Measurements from ENCODE around the gene C1QL4.
A peak's percentile ranks its signal among the peaks of the same experiment; 100 is the strongest.

The C1QL4 gene

DNA sequence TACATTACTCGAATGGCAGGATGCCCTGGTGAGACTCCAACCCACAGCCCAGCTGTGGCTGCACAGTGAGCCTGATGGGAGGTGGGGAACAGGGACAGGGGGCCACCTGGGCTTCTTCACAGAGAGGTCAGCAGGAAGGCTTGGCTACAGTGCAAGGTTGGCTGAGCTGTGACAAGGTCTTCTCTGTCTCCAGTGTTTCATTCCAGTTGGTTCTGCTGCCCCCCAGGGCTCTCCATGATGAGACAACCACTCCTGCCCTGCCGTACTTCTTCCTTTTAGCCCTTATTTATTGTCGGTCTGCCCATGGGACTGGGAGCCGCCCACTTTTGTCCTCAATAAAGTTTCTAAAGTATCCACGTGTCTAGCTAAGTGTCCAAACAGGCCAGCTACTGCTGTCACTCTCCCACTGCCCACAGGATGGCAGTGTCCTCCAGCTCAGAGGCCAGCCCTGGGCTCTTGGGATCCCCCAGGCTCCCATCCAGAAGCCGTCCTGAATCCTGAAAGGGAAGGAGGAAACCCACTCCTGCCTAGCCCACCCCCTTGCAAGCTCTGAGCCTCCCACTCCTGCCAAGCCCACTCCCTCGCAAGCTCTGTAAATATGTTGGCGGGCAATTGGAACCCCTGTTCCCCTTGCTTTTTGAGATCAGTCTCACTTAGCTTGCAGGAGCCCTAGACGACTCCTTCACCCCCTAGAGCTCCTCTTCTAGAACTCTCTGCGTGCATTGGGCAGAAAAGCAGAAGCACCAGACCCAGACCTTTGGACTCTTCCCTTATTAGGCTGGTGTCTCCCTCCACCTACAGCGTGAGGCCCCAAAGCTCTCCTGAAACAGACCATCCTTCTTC is 5.4 kb downstream of the C1QL4 start:
- TF ChIP-seq GATA2 (IDR thresholded peaks at IDR 0.05; ENCODE audit: low read depth, low read length) (no peak), GATA3 (IDR thresholded peaks at IDR 0.05; ENCODE audit: low read depth, low read length) (no peak)

DNA sequence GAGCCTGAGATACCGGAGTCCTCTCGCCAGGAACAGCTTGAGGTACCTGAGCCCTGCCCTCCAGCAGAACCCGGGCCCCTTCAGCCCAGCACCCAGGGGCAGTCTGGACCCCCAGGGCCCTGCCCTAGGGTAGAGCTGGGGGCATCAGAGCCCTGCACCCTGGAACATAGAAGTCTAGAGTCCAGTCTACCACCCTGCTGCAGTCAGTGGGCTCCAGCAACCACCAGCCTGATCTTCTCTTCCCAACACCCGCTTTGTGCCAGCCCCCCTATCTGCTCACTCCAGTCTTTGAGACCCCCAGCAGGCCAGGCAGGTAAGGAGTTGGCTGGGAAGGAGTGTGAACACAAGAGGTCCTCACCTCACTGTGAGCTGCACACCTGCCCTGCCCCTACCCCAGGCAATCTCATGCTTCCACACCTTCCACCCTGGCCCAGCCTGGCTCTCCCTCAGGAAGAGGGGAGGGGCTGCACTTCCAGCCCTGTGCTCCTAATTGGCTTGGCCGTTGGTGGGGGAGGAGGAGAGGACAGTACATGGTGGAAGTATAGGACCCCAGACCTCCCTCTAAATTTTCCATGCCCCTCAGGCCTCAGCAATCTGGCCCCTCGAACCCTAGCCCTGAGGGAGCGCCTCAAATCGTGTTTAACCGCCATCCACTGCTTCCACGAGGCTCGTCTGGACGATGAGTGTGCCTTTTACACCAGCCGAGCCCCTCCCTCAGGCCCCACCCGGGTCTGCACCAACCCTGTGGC is 6.2 kb downstream of the C1QL4 start:
- no peak for TF ChIP-seq GATA3 (IDR thresholded peaks at IDR 0.05; ENCODE audit: low read depth, low read length)
- no peak for TF ChIP-seq GATA2 (IDR thresholded peaks at IDR 0.05; ENCODE audit: low read depth, low read length)

DNA sequence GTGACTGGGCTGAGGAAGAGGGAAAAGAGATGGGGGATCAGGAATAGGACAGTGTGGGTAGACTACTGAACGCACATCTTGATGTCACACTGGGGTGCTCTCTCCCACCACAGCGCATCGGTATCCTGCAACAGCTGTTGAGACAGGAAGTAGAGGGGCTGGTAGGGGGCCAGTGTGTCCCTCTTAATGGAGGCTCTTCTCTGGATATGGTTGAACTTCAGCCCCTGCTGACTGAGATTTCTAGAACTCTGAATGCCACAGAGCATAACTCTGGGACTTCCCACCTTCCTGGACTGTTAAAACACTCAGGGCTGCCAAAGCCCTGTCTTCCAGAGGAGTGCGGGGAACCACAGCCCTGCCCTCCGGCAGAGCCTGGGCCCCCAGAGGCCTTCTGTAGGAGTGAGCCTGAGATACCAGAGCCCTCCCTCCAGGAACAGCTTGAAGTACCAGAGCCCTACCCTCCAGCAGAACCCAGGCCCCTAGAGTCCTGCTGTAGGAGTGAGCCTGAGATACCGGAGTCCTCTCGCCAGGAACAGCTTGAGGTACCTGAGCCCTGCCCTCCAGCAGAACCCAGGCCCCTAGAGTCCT is 6.9 kb downstream of the C1QL4 start:
- TF ChIP-seq GATA3 (IDR thresholded peaks at IDR 0.05; ENCODE audit: low read depth, low read length) (no peak), GATA2 (IDR thresholded peaks at IDR 0.05; ENCODE audit: low read depth, low read length) (no peak)

GRCh38 chr12:49328816-49329215 is 8.2 kb downstream of the C1QL4 start:
- TF ChIP-seq GATA2 (IDR thresholded peaks at IDR 0.05; ENCODE audit: low read depth, low read length): no peak
- TF ChIP-seq GATA3 (IDR thresholded peaks at IDR 0.05; ENCODE audit: low read depth, low read length): no peak

DNA sequence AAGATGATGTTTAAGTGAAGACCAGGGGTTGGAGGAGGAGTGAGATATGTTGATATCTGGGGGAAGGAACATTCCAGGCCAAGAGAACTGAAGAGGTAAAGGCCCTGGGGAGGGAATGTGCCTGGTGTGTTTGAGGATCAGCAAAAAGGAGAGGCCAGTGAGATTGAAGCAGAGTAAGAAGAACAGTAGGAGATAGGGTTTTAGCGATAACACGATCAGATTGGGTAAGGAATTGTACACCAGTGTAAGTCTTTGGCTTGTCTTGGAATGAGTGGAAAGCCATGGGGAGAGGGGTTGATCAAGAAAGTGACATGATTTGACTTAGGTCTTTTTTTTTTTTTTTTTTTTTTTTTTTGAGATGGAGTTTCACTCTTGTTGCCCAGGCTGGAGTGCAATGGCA is 9.1 kb downstream of the C1QL4 start:
- TF ChIP-seq GATA3 (IDR thresholded peaks at IDR 0.05; ENCODE audit: low read depth, low read length): no peak
- TF ChIP-seq GATA2 (IDR thresholded peaks at IDR 0.05; ENCODE audit: low read depth, low read length): no peak

- TF ChIP-seq GATA2 (IDR thresholded peaks at IDR 0.05; ENCODE audit: low read depth, low read length) (no peak), GATA3 (IDR thresholded peaks at IDR 0.05; ENCODE audit: low read depth, low read length) (no peak)
Observed at GRCh38 chr12:49327368-49327767, 9.6 kb downstream of the C1QL4 start.

- no peak for TF ChIP-seq GATA2 (IDR thresholded peaks at IDR 0.05; ENCODE audit: low read depth, low read length)
- TF ChIP-seq GATA3 (IDR thresholded peaks at IDR 0.05; ENCODE audit: low read depth, low read length): no peak
Observed at GRCh38 chr12:49325606-49326005, 11.4 kb downstream of the C1QL4 start.

GRCh38 chr12:49323524-49324097 is 13.4 kb downstream of the C1QL4 start:
- TF ChIP-seq GATA2 (IDR thresholded peaks at IDR 0.05; ENCODE audit: low read depth, low read length) (no peak), GATA3 (IDR thresholded peaks at IDR 0.05; ENCODE audit: low read depth, low read length) (no peak)

GRCh38 chr12:49322708-49323523 is 14.1 kb downstream of the C1QL4 start, which contains the start of gene TROAP:
TSS of gene TROAP (plus strand) at chr12:49323255. CDS start at chr12:49323609, 354 bp downstream.
- TF ChIP-seq GATA3 (IDR thresholded peaks at IDR 0.05; ENCODE audit: low read depth, low read length): no peak
- TF ChIP-seq GATA2 (IDR thresholded peaks at IDR 0.05; ENCODE audit: low read depth, low read length): peak; percentile 23

DNA sequence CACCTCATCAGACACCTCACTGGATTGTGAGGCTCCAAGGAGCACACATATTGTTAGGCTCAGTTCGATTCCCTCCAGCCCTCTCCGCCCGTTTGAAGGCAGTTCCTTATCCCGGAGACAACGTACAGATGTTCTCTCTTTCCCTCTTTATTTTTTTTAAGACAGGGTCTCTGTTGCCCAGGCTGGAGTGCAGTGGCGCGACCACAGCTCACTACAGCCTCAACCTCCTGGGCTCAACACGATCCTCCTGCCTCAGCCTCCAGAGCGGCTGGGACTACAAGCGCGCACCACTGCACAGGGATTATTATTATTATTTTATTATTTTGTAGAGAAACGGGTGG is 14.7 kb downstream of the C1QL4 start:
- no peak for TF ChIP-seq GATA3 (IDR thresholded peaks at IDR 0.05; ENCODE audit: low read depth, low read length)
- no peak for TF ChIP-seq GATA2 (IDR thresholded peaks at IDR 0.05; ENCODE audit: low read depth, low read length)

DNA sequence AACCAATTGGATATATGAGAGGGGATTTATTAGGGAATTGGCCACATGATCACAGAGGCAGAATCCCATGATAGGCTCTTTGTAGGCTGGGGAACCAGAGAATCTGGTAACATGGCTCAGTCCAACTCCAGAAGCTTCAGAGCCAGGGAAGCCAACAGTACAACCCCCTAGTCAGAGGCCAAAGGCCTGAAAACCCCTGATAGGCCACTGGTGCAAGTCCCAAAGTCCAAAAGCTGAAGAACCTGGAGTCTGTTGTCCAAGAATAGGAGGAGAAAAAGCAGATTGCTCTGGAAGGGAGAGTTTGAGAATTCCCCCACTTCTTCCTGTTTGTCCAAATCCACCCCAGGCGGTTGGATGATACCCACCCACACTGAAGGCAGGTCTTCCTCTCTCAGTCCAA is 22.2 kb downstream of the C1QL4 start:
- no peak for TF ChIP-seq GATA2 (IDR thresholded peaks at IDR 0.05; ENCODE audit: low read depth, low read length)

DNA sequence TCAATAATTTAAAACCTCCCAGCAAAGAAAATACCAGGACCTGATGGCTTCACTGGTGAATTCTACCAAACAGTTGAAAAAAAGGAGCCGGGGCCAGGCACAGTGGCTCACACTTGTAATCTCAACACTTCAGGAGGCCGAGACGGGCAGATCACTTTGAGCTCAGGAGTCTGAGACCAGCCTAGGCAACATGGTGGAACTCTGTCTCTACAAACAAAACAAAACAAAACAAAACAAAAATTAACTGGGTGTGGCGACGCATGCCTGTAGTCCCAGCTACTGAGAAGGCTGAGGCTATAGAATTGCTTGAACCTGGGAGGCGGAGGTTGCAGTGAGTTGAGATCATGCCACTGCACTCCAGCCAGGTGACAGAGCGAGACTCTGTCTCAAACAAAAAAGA is 27.6 kb downstream of the C1QL4 start:
- TF ChIP-seq GATA3 (IDR thresholded peaks at IDR 0.05; ENCODE audit: low read depth, low read length) (no peak), GATA2 (IDR thresholded peaks at IDR 0.05; ENCODE audit: low read depth, low read length) (no peak)

DNA sequence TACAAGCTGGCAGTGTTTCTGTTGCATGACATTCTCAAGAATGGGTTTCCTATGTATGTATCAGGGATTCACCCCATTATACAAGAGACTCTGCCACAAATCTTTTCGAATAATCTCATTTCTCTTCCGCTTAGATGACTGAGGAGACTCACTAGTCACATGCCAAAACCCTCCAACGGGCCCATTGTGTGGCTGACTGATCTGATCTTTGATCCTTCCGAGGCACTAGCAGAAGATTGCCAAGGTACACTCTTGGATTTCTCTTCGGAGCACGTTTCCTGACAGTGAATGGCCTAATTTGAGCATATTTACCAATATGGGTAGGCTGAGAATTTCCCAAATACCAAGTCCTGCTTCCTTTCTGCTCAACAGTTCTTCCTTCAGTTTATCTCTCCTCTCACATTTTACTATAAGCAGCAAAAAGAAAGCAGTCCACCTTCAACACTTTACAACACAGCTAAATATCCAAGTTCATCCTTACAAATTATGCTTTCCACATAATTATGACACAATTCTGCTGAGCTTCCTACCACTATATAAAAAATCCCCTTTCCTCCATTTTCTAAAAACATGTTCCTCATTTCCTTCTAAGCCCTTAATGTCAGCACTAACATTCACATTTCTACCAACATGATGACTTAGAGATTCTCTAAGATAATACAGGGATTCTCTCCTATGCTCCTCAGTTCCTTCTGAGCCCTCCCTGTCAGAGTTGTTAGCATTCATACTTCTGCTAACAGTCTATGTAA is 31.1 kb downstream of the C1QL4 start:
- no peak for TF ChIP-seq GATA3 (IDR thresholded peaks at IDR 0.05; ENCODE audit: low read depth, low read length)

Data from SH-SY5Y (cell line).